HG02943 (cell line): ENCODE results near the gene NPIPA8.
"Not testable (repeated sequence)": the region's sequence is repeated elsewhere in the genome, so short reads cannot be mapped to it uniquely, and the experiment has no call there.

Source experiments
- ATAC-seq: cut with Tn5 transposase; IDR thresholded peaks from one replicate; pipeline ENCODE4 v1.9.1; 2021; ENCODE audit warnings: mild to moderate bottlenecking, low read depth, moderate library complexity; ENCODE audit not compliant: unreplicated experiment

Gene NPIPA8

DNA sequence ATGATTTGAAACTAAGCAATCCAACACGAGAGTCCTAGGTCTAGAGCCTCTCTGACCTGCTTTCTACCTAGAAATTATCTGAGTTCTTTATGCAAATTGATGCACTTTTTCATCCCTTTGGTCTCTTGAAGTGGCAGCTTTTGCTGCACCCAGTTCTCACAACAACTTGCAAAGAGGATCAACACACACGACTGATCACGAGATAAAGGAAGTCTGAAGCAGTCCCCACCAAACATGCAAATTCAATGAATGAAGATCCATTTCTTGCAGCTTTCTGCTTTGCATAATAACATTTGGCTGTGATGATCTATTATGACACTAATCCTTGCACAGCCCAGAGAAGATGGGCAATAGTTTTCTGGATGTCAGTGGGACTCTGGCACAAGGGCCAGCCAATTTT, 56.2 kb downstream of the NPIPA8 start:
- not testable (repeated sequence) for ATAC-seq

DNA sequence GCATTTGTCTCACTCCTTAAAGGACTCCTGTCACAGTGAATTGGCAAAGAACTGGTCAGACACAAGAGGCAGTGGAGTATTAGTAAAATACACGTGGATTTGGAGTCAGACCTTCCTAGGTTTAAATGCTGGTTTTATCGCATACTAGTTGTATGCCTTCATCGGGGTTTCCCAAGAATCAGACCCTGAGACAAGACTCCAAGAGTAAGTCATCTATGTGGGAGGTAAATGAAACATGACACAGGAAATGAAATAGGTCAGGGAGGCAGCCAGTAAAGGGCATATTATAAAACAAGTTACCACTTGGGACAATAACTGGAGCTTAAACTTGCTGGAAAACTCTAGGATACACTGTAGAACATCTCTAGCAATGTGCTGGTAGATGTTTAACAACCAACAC, 59.8 kb downstream of the NPIPA8 start:
- ATAC-seq: not testable (repeated sequence)

DNA sequence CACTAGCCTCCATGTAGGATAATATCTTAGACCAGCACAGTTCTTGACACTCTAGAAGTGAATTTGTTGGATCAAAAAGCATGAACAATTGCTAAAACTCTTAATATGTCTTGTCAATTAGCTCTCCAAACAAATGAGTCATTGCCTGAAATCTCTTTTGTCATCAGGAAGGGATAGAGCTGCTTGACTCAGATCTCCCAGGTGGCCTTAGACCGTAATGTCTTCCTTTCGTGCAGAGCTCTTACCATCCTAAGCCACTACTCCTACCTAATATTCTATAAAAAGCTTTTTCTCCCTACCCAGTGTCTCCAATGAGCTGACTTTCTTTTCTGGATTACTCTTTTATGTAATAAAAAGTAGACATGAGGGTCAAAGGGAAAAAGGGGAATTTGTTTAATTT, 66.4 kb downstream of the NPIPA8 start:
- not testable (repeated sequence) for ATAC-seq
